ENCODE measurements around the gene GRIP1. TPM values are rescaled to one million over a fixed set of nuclear protein-coding genes. Genes with fewer than 3 reads are reported as not detected.

The GRIP1 gene
- total and polyA plus RNA-seq, 2 of the 4 experiments (the other 2 are of a cell fraction), result under 0.01 to 0.07 TPM

- Histone ChIP-seq H2BK15ac (ENCODE audit: low read depth, low read length) (no peak overlapping the region), H3K23ac (ENCODE audit: low read depth, low read length) (no peak overlapping the region), H3K18ac (ENCODE audit: low read depth, low read length) (no peak overlapping the region), H2AK9ac (replicated peaks; ENCODE audit: low read depth, low read length, poor library complexity) (no peak overlapping the region), H3K14ac (replicated peaks; ENCODE audit: low read depth, low read length) (no peak overlapping the region), H3K36me3 (ENCODE audit: control insufficient read depth, insufficient read depth, low read length) (peaks cover 2% of the 10 kb centered on the region; the same call in 1 of the 2 replicates), H3K4ac (ENCODE audit: low read depth, low read length) (no peak overlapping the region), H4K5ac (ENCODE audit: low read depth, low read length) (no peak overlapping the region), H4K20me1 (ENCODE audit: insufficient read depth, low read length) (no peaks in the 10 kb centered on the region), H3K4me1 (ENCODE audit: control insufficient read depth, insufficient read depth, low read length) (no peaks in the 10 kb centered on the region), H2BK120ac (ENCODE audit: low read depth, low read length) (no peak overlapping the region), H3K27ac (ENCODE audit: insufficient read depth, low read length) (no peak overlapping the region), H4K91ac (ENCODE audit: insufficient read depth, low read depth, low read length) (no peak overlapping the region), H2AFZ (replicated peaks; ENCODE audit: low read length, poor library complexity) (no peak overlapping the region), H3K9ac (ENCODE audit: low read depth, low read length) (no peak overlapping the region), H2AK5ac (ENCODE audit: low read depth, low read length) (no peak overlapping the region), H3K79me1 (ENCODE audit: low read depth in 1 of 2, low read length in 2 of 2) (no peaks in the 10 kb centered on the region), H4K8ac (ENCODE audit: low read depth in 2 of 2, low read length in 2 of 2) (no peak overlapping the region), H3K9me3 (ENCODE audit: control insufficient read depth, insufficient read depth, low read length) (no peaks in the 10 kb centered on the region), H3K9me1 (ENCODE audit: insufficient read depth, low read length) (no peaks in the 10 kb centered on the region; the same call in 1 of the 2 replicates), H3K27me3 (ENCODE audit: control insufficient read depth, insufficient read depth, low read length) (no peaks in the 10 kb centered on the region), H3K56ac (ENCODE audit: extremely low read depth, insufficient read depth, low read length) (no peak overlapping the region), H3K4me3 (ENCODE audit: insufficient read depth, low read depth, low read length) (no peak overlapping the region), H3K4me2 (ENCODE audit: low read depth, low read length) (no peak overlapping the region), H2BK20ac (ENCODE audit: low read depth, low read length) (no peak overlapping the region), H2BK5ac (ENCODE audit: low read depth, low read length, poor library complexity, severe bottlenecking) (no peak overlapping the region)
- POLR2A ChIA-PET (ENCODE audit: unreplicated experiment), result no interaction called here
- intact Hi-C loops (cut with micrococcal nuclease) (loop anchor here (10.0 kb wide), 1 partner anchor 695 kb away; no protein-coding TSS in a partner anchor), in situ Hi-C loops (cut with MboI; ENCODE audit: low sequenced_read_pairs) (no loop called here), dilution Hi-C loops (cut with HindIII; ENCODE audit: low sequenced_read_pairs, unreplicated experiment) (no loop called here)
- TF ChIP-seq ELK1 (IDR thresholded peaks at IDR 0.05; ENCODE audit: borderline replicate concordance, low read depth, low read length) (no peak), RAD21 (IDR thresholded peaks at IDR 0.05; ENCODE audit: low read length) (no peak), USF2 (IDR thresholded peaks at IDR 0.05; ENCODE audit: low read depth, low read length) (no peak), MXI1 (IDR thresholded peaks at IDR 0.05; ENCODE audit: borderline replicate concordance, low read depth, low read length) (no peak), BHLHE40 (IDR thresholded peaks at IDR 0.05; ENCODE audit: low read depth, low read length) (no peak), FOS (IDR thresholded peaks at IDR 0.05; ENCODE audit: low read depth, low read length) (no peak), NFE2L2 (IDR thresholded peaks at IDR 0.05; ENCODE audit: low read depth, low read length) (no peak), POLR2A (IDR thresholded peaks at IDR 0.05; ENCODE audit: low read depth, low read length) (no peak), MAFK (IDR thresholded peaks at IDR 0.05; ENCODE audit: low read depth, low read length) (no peak), MAZ (IDR thresholded peaks at IDR 0.05; ENCODE audit: borderline replicate concordance, low read depth, low read length) (no peak)
- CTCF ChIA-PET, result no interaction called here
- WGBS, 2 experiments (ENCODE audit: extremely low coverage in 2 of 2, insufficient read length in 1 of 2), result no CpG with 5 or more reads among the region's 4 CpGs
- BruUV-seq (replicated peaks), result no TSS peak
- no peak for ATAC-seq (ENCODE audit: low read depth)
- DNase-seq, result no peak
These were observed 359.5 kb downstream of the GRIP1 start for GRCh38 chr12:66319266-66319954.
